GM21786 (cell line): Measurements from ENCODE around the gene IFNA4.
A peak's percentile ranks its signal among the peaks of the same experiment; 100 is the strongest.
"Not testable (repeated sequence)": the region's sequence is repeated elsewhere in the genome, so short reads cannot be mapped to it uniquely, and the experiment has no call there.

Experiments used
- ATAC-seq: cut with Tn5 transposase; IDR thresholded peaks from one replicate; pipeline ENCODE4 v1.9.1; 2021; ENCODE audit not compliant: unreplicated experiment

The IFNA4 gene

DNA sequence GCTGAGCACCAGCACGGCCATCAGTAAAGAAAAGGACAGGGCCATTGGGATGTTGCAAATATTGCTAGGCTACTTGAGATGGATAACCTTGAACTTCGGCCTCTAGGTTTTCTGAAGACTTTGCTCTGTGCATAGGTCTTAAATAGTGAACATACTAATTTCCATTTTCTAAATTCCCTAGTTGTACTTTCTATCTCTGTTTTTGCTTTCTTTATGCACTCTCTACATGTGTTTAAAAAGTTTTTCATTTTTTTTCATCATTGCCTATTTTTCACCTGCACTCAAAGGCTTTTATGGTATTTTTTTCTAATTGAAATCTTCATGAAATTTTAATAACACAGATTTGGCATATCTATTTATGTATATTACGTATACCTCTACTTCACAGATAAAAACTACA is at the start of gene IFNA4:
Gene IFNA4, minus strand, starts transcription at position 101 of the 400 bp plus-strand sequence. Its CDS starts 56 bp downstream, at position 45.
- not testable (repeated sequence) for ATAC-seq

DNA sequence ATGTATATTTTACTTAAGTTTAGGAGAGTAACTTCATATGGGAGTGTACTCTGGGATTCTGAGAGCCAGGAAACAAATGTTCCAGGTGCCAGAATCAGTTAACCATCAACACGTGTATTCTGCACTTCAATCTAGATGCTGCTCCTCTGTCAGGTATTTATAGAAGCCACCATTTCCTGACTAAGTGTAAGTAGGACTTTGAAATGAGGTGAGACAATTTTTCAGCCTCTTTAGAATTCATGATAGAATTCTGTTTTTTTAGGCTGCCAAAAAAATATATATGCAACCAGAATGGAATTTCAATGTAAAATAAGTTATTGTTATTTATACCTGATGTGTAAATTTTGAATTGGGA is 49.0 kb upstream of the IFNA4 start:
- not testable (repeated sequence) for ATAC-seq

DNA sequence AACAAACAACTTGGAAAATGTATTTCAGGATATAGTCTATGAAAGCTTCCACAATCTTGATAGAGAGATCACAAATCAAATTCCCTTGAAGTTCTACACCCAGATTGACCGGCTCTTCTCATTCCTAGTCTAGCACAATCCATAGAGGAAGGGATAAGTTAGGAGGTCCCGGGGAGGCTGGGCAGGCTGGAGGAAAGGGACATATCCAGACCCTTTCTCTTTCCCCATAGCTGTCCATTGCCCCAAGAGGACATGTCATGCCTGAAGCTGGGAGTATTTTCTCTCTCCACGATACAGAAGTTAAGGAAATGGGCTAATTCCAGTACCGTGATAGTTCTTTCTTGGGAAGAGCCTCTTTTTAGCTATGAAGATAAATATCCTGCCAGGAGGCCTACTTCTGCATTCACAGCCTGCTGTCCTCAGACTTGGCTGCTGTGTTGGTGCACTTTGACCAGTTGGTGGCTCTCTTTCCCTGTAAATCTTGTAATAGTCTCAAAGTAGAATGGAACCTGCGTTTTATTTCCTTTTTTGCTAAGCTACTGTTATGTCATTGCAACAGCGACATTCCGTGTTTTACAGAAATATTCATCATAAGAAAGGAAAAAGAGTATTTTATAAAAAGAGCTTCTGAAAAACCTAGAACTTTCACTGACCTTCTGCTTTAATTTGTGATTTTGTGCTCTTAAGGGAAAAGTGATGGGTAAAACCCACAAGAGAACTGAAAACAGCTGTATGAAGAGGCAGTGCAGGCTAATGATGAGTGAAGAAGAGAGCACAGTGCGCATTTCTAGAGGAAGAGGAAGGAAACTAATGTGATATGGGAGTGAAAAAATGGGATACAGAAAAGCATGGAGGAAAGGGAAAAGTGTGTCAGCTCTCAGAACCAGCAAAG is 48.3 kb upstream of the IFNA4 start:
- ATAC-seq, result peak; percentile 74

DNA sequence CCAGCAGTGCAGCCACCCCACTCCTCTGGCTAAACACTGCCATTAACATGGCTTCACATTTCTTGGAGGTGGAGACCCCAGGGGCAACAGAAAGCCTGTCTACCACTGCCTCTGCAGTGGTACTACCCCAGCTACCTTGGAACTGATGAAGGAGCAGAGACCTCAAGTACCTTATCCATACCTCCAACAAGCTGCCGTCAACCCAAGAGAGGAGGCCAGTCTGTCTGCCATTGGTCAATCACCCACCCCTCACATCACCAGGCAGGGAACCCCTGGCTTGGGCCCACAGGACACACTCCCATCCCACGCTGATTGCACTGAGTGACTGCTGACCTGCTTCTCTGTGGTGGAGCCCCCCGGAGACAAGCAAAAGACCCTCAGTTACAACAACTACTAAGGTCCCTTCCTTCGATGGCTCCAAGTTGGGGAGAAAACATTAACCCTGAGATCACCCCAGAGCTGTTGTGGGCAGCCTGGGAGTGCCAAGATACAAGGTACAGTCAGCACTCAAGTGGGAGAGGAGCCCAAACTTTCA is 46.8 kb upstream of the IFNA4 start:
- ATAC-seq, result no peak

DNA sequence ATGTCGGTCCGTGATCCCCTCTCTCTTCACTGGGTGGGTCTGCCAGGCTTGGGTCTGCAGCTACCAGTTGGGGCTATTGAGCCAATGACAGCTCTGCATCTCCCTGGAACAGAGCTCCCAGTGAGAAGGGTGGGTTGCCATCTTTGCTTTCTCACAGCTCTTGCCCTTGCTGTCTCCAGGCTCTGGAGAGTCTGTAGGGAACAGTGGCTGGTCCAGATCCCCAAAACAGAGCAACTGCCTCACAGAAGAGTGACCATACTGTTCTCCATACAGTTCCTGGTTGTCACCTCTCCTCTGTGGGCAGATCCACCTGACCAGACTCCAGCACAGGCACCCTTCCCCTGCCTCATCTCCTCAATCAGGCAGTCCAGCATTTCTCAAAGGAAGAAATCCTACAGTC is 45.9 kb upstream of the IFNA4 start:
- no peak for ATAC-seq

DNA sequence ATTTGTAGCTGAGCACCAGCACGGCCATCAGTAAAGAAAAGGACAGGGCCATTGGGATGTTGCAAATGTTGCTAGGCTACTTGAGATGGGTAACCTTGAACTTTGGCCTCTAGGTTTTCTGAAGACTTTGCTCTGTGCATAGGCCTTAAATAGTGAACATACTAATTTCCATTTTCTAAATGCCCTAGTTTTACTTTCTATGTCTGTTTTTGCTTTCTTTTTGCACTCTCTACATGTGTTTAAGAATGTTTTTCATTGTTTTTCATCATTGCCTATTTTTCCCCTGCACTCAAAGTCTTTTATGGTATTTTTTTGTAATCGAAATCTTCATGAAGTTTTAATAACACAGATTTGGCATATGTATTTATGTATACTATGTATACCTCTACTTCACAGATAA is 40.7 kb upstream of the IFNA4 start, which contains the start of gene IFNA17:
Gene IFNA17, minus strand, starts transcription at position 101 of the 400 bp plus-strand sequence. Its CDS starts 49 bp downstream, at position 52.
- ATAC-seq, result no peak

- ATAC-seq, result not testable (repeated sequence)
Observed at GRCh38 chr9:21217211-21217610, 29.8 kb upstream of the IFNA4 start, which contains the start of gene IFNA16. TSS of gene IFNA16 (minus strand) at chr9:21217311. CDS start at chr9:21217305, 6 bp downstream.

DNA sequence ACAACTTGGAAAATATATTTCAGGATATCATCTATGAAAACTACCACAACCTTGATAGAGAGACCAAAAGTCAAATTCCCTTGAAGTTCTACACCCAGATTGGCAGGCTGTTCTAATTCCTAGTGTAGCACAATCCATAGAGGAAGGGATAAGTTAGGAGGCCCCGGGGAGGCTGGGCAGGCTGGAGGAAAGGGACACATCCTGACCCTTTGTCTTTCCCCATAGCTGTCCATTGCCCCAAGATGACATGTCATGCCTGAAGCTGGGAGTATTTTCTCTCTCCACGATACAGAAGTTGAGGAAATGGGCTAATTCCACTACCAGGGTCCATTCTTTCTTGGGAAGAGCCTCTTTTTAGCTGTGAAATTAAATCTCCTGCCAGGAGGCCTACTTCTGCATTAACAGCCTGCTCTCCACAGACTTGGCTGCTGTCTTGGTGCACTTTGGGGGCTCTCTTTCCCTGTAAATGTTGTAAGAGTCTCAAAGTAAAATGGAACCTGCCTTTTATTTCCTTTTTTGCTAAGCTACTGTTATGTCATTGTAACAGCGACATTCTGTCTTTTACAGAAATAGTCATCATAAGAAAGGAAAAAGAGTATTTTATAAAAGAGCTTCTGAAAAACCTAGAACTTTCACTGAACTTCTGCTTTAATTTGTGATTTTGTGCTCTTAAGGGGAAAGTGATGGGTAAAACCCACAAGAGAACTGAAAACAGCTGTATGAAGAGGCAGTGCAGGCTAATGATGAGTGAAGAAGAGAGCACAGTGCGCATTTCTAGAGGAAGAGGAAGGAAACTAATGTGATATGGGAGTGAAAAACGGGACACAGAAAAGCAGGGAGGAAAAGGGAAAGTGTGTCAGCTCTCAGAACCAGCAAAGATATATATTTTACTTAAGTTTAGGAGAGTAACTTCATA is 26.3 kb upstream of the IFNA4 start:
- ATAC-seq, result peak; percentile 83

- ATAC-seq, result not testable (repeated sequence)
Observed at GRCh38 chr9:21212160-21212559, 24.8 kb upstream of the IFNA4 start.

- ATAC-seq, result not testable (repeated sequence)
Observed at GRCh38 chr9:21210782-21211181, 23.4 kb upstream of the IFNA4 start.

DNA sequence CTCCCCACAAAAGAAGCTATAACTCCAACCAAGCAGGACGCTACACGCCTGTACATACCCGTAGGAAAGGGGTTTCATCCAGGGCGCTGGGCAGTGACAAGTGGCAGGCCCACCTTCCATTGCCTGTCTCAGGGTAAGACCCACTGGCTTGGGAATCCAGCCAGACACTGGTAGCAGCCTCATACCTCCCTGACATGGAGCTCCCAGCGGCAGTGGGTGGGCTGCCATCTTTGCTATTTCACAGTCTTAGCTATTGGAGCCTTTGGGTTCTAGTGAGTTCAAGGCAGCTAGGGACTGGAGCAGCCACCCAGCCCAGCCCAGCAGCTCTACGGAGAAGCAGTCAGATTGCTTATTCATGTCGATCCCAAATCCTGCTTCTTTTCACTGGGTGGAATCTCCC is 22.9 kb upstream of the IFNA4 start:
- ATAC-seq, result no peak

DNA sequence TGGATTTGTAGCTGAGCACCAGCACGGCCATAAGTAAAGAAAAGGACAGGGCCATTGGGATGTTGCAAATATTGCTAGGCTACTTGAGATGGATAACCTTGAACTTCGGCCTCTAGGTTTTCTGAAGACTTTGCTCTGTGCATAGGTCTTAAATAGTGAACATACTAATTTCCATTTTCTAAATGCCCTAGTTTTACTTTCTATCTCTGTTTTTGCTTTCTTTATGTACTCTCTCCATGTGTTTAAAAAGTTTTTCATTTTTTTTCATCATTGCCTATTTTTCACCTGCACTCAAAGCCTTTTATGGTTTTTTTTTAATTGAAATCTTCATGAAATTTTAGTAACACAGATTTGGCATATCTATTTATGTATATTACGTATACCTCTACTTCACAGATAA is 19.7 kb upstream of the IFNA4 start, which contains the start of gene IFNA10:
Gene IFNA10, minus strand, starts transcription at position 101 of the 400 bp plus-strand sequence. Its CDS starts 46 bp downstream, at position 55.
- ATAC-seq, result not testable (repeated sequence)

DNA sequence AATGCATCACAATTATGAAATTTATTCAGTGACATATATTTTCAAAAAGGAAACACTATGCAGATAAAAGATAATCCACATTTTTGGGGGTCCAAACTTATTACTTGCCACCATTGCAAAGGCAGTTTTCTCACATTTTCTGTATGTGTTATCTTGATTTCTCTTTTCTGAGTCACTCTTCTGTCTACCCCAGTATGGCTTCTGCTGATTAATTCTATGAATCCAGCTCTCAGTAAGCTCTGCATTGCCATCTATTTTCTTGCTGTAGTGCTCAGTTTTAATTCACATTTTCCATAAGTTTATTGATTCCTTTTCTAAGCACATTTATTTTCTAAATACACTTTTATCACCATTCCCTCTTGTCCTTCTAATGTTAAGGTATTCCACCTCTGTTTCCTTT is 17.8 kb upstream of the IFNA4 start:
- ATAC-seq, result no peak

DNA sequence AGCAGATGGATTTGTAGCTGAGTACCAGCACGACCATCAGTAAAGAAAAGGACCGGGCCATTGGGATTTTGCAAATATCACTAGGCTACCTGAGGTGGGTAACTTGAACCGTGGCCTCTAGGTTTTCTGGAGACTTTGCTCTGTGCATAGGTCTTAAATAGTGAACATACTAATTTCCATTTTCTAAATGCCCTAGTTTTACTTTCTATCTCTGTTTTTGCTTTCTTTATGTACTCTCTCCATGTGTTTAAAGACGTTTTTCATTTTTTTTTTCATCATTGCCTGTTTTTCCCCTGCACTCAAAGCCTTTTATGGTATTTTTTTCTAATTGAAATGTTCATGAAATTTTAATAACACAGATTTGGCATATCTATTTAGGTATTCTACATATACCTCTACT is 14.7 kb upstream of the IFNA4 start, which contains the start of gene IFNA7:
Gene IFNA7, minus strand, starts transcription at position 101 of the 400 bp plus-strand sequence. Its CDS starts 40 bp downstream, at position 61.
- ATAC-seq, result not testable (repeated sequence)

DNA sequence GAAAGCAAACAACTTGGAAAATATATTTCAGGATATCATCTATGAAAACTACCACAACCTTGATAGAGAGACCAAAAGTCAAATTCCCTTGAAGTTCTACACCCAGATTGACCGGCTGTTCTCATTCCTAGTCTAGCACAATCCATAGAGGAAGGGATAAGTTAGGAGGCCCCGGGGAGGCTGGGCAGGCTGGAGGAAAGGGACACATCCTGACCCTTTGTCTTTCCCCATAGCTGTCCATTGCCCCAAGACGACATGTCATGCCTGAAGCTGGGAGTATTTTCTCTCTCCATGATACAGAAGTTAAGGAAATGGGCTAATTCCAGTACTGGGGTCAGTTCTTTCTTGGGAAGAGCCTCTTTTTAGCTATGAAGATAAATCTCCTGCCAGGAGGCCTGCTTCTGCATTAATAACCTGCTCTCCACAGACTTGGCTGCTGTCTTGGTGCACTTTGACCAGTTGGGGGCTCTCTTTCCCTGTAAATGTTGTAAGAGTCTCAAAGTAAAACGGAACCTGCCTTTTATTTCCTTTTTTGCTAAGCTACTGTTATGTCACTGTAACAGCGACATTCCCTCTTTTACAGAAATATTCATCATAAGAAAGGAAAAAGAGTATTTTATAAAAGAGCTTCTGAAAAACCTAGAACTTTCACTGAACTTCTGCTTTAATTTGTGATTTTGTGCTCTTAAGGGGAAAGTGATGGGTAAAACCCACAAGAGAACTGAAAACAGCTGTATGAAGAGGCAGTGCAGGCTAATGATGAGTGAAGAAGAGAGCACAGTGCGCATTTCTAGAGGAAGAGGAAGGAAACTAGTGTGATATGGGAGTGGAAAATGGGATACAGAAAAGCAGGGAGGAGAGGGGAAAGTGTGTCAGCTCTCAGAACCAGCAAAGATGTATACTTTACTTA is 7.7 kb upstream of the IFNA4 start:
- ATAC-seq, result peak; percentile 94

- ATAC-seq, result peak; percentile 92
Observed at GRCh38 chr9:21182810-21183736, 4.3 kb downstream of the IFNA4 start.

- ATAC-seq, result no peak
Observed at GRCh38 chr9:21174671-21175070, 12.7 kb downstream of the IFNA4 start.

DNA sequence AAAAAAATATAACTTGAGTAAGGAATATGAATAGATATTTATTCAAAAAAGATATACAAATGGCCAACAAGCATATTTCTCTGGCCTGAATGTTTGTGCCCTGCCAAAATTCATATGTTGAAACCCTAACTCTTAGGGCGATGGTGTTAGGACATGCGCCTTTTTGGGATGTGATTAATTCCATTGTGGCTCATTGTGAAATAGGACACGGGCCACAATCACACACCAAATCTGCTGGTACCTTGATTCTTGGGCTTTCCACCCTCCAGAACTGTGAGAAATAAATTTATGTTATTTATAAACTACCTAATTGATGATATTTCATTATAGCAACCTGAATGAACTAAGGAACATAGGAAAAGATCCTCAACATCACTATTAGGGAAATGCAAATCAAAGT is 15.2 kb downstream of the IFNA4 start:
- ATAC-seq, result no peak

DNA sequence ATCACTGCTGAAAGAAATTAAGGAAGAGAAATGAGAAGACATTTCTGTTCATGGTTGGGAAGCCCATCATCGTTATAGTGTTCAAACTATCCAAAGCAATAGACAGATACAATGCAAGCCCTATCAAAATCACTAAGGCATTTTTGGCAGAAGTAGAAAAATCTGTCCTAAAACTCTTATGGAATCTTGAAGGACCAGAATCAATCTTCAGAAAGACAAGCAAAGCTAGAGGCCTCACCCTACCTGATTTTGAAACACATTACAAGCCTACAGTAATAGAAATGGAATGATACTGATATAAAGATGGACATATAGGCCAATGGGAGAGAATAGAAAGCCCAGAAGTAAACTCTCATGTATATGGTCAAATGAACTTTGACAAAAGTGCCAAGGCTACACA is 16.0 kb downstream of the IFNA4 start:
- ATAC-seq, result no peak
